GM13977 (cell line): Measurements from ENCODE around the gene DCC.

Source experiments
- DNase-seq: peaks from one replicate; pipeline ENCODE4 v3.0.0; 2012; ENCODE audit warnings: low spot score
- in situ Hi-C: fragments of 300-500 bp; cut with MboI; formaldehyde crosslinking; loops from one replicate; pipeline ENCODE4 v1.12.0; 2022; ENCODE audit warnings: low sequenced_read_pairs, low pct_unique_long_range_greater_than_20kb, mixed read lengths, inconsistent platforms; ENCODE audit not compliant: unreplicated experiment
- TF ChIP-seq, protein P1 (sequence below): IDR thresholded peaks from 2 replicates; pipeline ENCODE4 v1.5.1; 2012; ENCODE audit warnings: mild to moderate bottlenecking, control low read depth; ENCODE audit not compliant: insufficient read depth; ENCODE audit errors: extremely low read depth, missing control alignments

Gene DCC

DNA sequence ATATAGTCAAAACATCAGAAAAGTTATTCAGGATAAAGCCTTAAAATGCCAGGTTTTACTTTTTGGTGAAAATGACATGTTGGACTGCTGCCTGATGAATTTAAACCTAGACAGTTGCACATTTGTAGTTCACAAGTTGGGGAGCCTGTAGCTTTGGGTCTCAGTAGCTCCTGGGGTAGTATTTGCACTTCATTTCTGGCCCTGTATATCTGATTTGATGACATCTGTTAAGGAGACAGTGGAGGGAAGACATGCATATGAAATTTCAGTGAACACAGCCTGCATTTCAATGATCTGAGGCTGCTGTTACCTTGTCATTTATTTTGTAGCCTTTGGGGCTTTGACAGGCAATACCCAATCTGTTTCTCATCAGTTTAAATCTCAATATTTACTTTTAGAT, 156.4 kb downstream of the DCC start:
- TF ChIP-seq, protein P1, sequence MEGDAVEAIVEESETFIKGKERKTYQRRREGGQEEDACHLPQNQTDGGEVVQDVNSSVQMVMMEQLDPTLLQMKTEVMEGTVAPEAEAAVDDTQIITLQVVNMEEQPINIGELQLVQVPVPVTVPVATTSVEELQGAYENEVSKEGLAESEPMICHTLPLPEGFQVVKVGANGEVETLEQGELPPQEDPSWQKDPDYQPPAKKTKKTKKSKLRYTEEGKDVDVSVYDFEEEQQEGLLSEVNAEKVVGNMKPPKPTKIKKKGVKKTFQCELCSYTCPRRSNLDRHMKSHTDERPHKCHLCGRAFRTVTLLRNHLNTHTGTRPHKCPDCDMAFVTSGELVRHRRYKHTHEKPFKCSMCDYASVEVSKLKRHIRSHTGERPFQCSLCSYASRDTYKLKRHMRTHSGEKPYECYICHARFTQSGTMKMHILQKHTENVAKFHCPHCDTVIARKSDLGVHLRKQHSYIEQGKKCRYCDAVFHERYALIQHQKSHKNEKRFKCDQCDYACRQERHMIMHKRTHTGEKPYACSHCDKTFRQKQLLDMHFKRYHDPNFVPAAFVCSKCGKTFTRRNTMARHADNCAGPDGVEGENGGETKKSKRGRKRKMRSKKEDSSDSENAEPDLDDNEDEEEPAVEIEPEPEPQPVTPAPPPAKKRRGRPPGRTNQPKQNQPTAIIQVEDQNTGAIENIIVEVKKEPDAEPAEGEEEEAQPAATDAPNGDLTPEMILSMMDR, result no peak
- no peak for DNase-seq
- in situ Hi-C loops, result no loop called here

DNA sequence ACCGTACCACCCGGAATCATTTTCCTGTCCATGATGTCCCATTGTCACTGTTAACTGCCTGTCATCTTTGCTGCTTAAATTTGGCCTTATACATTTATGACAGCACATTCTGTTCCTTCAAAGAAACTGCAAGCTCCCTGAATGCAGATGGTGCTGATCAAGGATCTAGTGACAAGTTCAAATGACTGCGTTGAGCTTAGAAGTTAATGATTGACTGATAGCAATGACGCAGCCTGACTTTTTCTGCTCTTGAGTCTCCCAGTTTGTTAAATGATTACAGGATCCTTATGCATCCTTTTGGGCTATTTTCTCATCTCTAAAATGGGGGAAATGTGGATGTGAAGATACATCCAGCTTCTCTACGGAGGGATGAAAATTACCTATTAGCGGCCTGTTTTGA, 159.0 kb downstream of the DCC start:
- DNase-seq, result no peak
- TF ChIP-seq, protein P1, result no peak
- in situ Hi-C loops, result no loop called here

DNA sequence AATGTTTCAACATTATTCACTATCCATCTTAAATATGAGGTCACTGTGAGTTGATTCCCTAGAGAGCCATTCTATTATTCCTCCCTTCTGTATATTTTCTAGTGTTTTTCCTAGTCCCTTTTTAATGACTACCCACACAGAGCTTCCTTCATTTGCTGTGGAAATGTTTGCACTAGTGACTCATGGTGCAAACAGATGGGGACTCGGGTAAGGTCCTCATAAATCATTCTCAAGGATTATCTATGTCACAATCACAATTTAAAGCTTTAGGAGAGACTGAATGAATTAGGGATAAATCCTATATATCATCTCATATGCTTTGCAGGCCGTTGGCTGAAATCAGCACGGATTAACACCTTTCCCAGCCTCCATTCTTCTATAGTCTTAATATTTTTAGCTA, 159.6 kb downstream of the DCC start:
- DNase-seq, result no peak
- in situ Hi-C loops, result no loop called here

DNA sequence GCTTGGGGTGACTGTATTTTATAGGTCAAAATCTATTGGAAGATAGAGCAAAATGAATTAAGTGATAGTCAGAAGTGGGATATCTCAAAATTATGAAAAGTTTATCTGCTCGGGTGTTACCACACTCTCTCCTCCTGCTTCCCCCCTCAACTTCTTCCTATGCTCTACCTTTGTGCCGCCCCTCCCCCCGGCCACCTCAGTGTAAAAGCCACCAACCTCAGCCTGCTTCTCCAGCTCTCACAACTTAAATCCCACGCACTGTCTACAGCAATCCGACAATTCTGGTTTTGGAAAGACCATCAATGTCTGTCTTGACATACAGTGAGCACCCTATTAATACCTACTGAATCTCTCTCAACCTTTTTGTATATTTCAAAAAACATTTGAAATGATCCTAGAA, 164.6 kb downstream of the DCC start:
- TF ChIP-seq, protein P1, result no peak
- in situ Hi-C loops, result no loop called here
- DNase-seq, result no peak

More for the DNA sequence above, 159.6 kb downstream of the DCC start:
- TF ChIP-seq, protein P1, result no peak

DNA sequence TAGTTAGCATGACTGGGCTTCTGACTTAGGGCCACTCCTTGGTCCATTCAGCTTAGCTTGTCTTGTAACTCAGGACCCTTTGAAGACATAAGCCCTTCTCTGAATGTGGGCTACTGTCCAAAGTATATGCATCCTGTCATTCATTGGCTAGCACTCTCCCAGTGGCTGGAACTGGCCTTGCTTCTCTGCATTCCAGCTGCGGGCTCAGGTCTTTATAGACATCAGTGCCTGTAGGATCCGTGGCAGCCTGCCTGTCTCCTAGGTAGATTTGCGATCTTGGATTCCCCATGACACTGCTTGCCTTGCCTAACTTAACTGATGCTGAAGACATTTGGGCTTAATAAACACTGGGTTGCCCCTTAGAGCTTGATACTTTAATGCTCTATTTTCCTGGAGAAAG, 170.1 kb downstream of the DCC start:
- DNase-seq, result no peak
- TF ChIP-seq, protein P1, result no peak
- in situ Hi-C loops, result no loop called here

DNA sequence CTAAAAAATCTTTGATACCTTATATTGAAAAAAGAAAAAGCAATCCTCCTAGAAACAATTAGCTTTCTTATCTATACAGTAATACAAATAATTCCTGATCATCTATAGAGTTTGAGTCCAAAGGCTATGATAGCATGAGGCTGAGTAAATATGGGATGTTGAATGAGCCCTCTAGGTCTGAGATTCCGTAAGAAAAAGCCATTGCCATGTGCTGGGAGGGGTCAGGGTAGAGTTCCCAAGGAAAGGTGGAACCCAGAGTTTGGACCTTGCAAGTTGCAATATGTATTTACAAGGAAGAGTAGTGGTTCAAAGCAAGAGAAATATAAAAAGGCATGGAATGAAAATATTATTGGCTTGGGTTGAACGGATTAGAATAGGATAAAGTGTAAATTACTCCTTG, 178.1 kb downstream of the DCC start:
- no peak for DNase-seq
- TF ChIP-seq, protein P1, result no peak
- in situ Hi-C loops, result no loop called here

DNA sequence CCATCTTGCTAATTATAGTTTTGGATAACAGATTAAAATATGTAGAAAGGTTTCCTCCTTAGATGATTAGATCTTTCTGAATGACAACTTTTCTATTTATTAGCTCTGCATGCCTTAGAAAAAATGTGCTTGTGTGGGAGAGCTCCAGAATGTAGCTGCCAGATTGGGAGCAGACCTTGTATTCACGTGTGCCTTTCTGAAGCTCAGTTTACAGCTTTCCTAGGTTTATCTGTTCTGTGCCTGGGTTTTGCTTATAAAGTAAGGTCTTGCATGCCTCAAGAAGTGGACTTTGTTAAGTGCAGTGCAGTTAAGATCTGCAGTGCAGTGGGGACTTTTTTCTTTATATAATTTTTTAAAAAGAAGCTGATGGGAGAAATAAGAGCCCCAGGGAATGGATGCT, 179.0 kb downstream of the DCC start:
- no peak for DNase-seq
- TF ChIP-seq, protein P1, result no peak
- in situ Hi-C loops, result no loop called here
